Breast epithelium (tissue), 4 donors: ENCODE measurements around the gene TARP.

ENCODE experiments used
- DNase-seq, 2 donors: peaks; one replicate each; pipeline ENCODE4 v3.0.0-alpha.2; 2019; ENCODE audit warnings: low spot score in 2 of 2
- H3K27ac ChIP-seq, 2 donors: fragments of 200-600 bp; sonication (generic) in 1 of 2; one replicate each; pipeline ENCODE4 v1.5.1; 2016 to 2019; ENCODE audit warnings: mild to moderate bottlenecking in 1 of 2
- H3K27me3 ChIP-seq, 2 donors: fragments of 200-600 bp; sonication (generic) in 1 of 2; one replicate each; pipeline versions ENCODE4 v1.5.1 to v1.6.0; 2017 to 2019; ENCODE audit warnings: control low read depth in 1 of 2, mild to moderate bottlenecking in 1 of 2
- H3K36me3 ChIP-seq: fragments of 200-600 bp; one replicate; pipeline ENCODE4 v1.5.1; 2019
- H3K4me1 ChIP-seq, 2 donors: fragments of 200-600 bp; sonication (generic); one replicate each; pipeline ENCODE4 v1.5.1; 2016 to 2019; ENCODE audit warnings: control low read depth in 1 of 2
- H3K4me3 ChIP-seq, 3 donors: fragments of 200-600 bp; sonication (generic); 1 replicate in 2 of 3; 2 replicates in 1 of 3; pipeline ENCODE4 v1.5.1; 2016 to 2019; ENCODE audit warnings: mild to moderate bottlenecking in 3 of 3, moderate library complexity in 2 of 3
- H3K9me3 ChIP-seq, 2 donors: fragments of 200-600 bp; sonication (generic) in 1 of 2; one replicate each; pipeline ENCODE4 v1.5.1; 2016 to 2019; ENCODE audit warnings: control low read depth in 1 of 2
- POLR2A ChIP-seq: fragments of 450-650 bp; IDR thresholded peaks from one replicate; pipeline ENCODE4 v1.6.1; 2016; ENCODE audit warnings: antibody characterized with exemption, mild to moderate bottlenecking, moderate library complexity
- POLR2AphosphoS5 ChIP-seq, 3 donors: sonication (generic); formaldehyde crosslinking; IDR thresholded peaks; one replicate each; pipeline ENCODE4 v1.6.1; 2017; ENCODE audit warnings: antibody characterized with exemption in 3 of 3
- intact Hi-C: fragments of 100-400 bp; cut with DNase I; formaldehyde crosslinking; loops from one replicate; pipeline ENCODE4 v1.15.1; 2023; ENCODE audit warnings: low total_unique reads
- TF ChIP-seq, protein P1 (sequence below), 3 donors: fragments of 450-650 bp; IDR thresholded peaks; one replicate each; pipeline ENCODE4 v1.5.1; 2016 to 2017; ENCODE audit warnings: antibody characterized with exemption in 3 of 3, mild to moderate bottlenecking in 3 of 3, moderate library complexity in 3 of 3

Gene TARP

DNA sequence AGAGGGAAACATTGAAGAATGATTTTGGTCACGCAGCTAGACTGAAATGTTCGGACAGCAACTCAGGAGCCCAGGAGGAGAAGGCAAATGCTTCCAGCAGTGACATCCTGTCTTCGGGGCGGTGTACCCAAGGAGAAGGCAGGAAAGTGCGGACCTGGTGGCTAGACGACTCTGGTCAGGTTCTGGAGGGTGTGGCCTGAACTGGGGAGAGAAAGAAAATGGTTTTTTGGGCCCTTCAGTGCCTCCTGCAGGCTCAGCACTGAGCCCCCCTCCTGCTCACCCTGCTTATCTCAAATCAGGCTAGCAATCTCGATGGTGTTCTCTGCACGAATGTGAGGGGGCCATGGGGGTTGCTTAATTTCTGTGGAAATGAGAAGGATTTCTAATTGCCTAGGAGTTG, 26.7 kb upstream of the TARP start:
- no peak for DNase-seq
- no peaks in the 10 kb centered on the region for H3K36me3 ChIP-seq
- H3K4me3 ChIP-seq: no peak overlapping the region
- H3K4me1 ChIP-seq: no peaks in the 10 kb centered on the region
- H3K27me3 ChIP-seq: no peaks in the 10 kb centered on the region
- no peak for TF ChIP-seq POLR2A
- TF ChIP-seq POLR2AphosphoS5 (IDR thresholded peaks at IDR 0.05): no peak
- no peaks in the 10 kb centered on the region for H3K9me3 ChIP-seq
- intact Hi-C loops: no loop called here
- no peak overlapping the region for H3K27ac ChIP-seq

DNA sequence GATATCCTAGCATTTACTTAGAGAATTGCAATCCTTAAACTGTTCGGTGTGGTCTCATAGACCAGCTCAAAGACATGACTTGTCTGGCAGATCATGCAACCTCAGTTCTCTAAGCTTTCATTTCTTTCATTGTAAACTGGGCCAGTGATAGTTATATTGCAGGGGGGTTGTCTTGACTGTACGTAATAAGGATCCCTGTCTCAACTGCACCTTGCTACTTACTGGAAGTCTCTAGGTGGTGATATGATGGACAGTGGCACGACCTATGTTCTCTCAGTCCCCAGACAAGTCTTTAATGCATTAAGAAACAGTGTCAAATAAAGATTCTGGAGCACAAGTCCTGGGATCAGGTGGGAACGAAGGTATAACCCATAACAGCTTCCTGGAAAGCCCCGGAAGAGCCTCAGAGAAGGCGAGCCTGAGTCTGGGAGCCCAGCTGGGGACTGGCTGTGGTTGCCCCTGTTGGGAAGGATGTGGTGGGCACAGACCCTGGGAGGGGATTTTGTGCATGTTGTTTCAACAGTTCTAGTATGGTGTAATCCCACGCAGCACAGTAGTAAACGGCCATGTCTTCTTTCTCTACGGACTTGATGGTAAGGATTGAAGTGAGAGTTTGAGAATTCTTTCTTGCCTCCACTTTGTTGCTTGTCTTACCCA, 26.0 kb upstream of the TARP start:
- Histone ChIP-seq H3K4me3 (no peak overlapping the region), H3K27me3 (no peaks in the 10 kb centered on the region), H3K36me3 (no peaks in the 10 kb centered on the region), H3K27ac (no peak overlapping the region), H3K4me1 (no peaks in the 10 kb centered on the region), H3K9me3 (no peaks in the 10 kb centered on the region)
- TF ChIP-seq POLR2A (no peak), POLR2AphosphoS5 (IDR thresholded peaks at IDR 0.05) (no peak)
- TF ChIP-seq, protein P1, sequence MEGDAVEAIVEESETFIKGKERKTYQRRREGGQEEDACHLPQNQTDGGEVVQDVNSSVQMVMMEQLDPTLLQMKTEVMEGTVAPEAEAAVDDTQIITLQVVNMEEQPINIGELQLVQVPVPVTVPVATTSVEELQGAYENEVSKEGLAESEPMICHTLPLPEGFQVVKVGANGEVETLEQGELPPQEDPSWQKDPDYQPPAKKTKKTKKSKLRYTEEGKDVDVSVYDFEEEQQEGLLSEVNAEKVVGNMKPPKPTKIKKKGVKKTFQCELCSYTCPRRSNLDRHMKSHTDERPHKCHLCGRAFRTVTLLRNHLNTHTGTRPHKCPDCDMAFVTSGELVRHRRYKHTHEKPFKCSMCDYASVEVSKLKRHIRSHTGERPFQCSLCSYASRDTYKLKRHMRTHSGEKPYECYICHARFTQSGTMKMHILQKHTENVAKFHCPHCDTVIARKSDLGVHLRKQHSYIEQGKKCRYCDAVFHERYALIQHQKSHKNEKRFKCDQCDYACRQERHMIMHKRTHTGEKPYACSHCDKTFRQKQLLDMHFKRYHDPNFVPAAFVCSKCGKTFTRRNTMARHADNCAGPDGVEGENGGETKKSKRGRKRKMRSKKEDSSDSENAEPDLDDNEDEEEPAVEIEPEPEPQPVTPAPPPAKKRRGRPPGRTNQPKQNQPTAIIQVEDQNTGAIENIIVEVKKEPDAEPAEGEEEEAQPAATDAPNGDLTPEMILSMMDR (IDR thresholded peaks at IDR 0.05): no peak
- DNase-seq: no peak
- intact Hi-C loops: no loop called here

DNA sequence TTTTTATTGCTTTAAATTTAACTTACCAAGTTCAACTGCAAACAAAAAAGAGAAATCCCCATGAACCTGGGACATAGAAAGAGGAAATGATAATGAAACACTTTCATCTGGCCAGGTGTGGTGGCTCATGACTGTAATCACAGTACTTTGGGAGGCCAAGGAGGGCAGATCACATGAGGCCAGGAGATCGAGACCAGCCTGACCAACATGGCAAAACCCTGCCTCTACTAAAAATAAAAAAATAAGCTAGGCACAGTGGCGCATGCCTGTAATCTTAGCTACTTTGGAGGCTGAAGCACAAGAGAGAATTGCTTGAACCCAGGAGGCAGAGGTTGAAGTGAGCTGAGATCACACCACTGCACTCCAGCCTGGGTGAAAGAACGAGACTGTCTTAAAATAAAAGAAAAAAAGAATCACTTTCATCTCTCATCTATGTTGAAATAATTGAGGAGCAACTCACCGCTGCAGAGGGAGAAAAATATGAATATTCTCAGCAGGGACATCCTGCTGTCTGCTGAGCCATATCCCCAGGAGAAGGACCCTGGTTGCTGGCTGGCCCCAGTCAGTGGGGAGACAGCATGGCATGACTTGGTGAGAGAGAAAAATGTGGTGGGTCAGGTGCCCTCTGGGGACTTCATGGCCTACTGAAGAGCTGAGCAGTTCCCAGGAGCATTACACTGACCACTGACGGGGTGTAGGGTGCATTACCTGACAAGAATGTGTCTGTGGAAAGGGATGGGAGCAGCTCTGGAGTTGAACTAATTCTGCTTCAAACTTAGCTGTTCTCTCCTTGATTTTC, 22.8 kb upstream of the TARP start:
- Histone ChIP-seq H3K27me3 (no peaks in the 10 kb centered on the region), H3K36me3 (no peaks in the 10 kb centered on the region), H3K4me1 (no peaks in the 10 kb centered on the region), H3K9me3 (no peaks in the 10 kb centered on the region), H3K27ac (no peak overlapping the region), H3K4me3 (no peak overlapping the region)
- intact Hi-C loops: no loop called here
- DNase-seq: no peak
- TF ChIP-seq, protein P1 (IDR thresholded peaks at IDR 0.05): no peak
- TF ChIP-seq POLR2AphosphoS5 (IDR thresholded peaks at IDR 0.05): no peak
- TF ChIP-seq POLR2A: no peak

DNA sequence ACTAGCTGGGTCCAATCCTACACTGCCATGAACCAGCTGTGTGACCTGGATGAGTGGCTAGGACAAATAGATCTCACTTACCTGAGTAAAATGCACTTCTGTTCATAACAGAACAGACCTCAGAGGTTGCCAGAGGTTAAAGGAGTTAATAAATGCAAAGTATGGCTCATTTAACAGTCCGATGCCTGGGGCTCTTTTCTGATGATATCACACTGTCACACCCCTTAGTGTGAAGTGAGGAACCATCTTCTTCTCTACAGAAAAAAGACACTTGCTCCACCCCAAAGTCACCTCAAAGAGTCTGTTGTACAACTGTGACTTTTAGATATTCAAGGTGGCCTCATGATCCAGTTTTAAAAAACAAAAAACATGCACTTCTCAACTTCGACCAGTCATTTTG, 21.5 kb upstream of the TARP start:
- Histone ChIP-seq H3K36me3 (no peaks in the 10 kb centered on the region), H3K4me3 (no peak overlapping the region), H3K9me3 (no peaks in the 10 kb centered on the region), H3K27ac (no peak overlapping the region), H3K4me1 (no peaks in the 10 kb centered on the region), H3K27me3 (no peaks in the 10 kb centered on the region)
- TF ChIP-seq POLR2A: no peak
- intact Hi-C loops: no loop called here
- no peak for DNase-seq

DNA sequence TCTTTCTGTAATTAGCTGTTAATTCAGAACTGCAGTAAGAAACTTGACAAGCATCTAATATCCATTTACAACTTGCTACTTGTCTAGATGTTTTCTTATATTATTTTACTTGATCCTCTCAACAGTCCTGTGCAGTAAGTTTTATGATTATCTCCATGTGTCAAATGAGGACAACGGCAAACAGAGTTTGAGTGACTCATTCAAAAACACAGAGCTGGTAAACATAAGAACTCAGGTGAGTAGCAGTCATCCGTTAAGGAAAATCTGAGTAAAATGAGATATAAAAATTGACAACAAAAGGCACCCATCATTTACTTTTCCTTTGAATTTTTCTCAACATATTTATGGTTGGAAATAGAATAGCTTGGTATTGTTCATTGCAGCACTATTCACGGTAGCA, 19.0 kb upstream of the TARP start:
- no peaks in the 10 kb centered on the region for H3K27me3 ChIP-seq
- no peak for TF ChIP-seq POLR2A
- TF ChIP-seq POLR2AphosphoS5 (IDR thresholded peaks at IDR 0.05): no peak
- TF ChIP-seq, protein P1 (IDR thresholded peaks at IDR 0.05): no peak
- no peak for DNase-seq
- intact Hi-C loops: no loop called here
- H3K36me3 ChIP-seq: no peaks in the 10 kb centered on the region
- no peak overlapping the region for H3K4me3 ChIP-seq
- no peak overlapping the region for H3K27ac ChIP-seq
- no peaks in the 10 kb centered on the region for H3K9me3 ChIP-seq
- no peaks in the 10 kb centered on the region for H3K4me1 ChIP-seq

DNA sequence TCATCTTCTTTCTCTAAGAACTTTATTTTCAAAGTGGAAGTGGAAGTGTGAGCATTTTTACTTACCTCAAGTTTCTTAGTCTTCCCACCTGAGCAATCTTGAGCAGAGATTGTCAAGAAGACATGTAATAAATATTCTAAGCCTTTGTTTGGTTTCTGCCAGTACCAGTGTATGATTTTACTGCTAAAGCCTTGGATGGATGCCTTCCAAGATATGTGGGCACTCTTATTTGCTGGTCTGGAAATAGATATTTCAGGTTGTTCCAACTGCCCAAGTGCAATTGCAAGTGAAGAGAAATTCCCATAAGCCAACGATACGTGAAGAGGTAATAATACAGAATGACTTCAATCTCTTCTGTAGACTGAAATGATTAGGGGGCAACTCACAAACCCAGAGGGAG, 18.2 kb upstream of the TARP start:
- intact Hi-C loops: no loop called here
- H3K27ac ChIP-seq: no peak overlapping the region
- TF ChIP-seq, protein P1 (IDR thresholded peaks at IDR 0.05): no peak
- TF ChIP-seq POLR2AphosphoS5 (IDR thresholded peaks at IDR 0.05) (no peak), POLR2A (no peak)
- H3K27me3 ChIP-seq: no peaks in the 10 kb centered on the region
- H3K4me1 ChIP-seq: no peaks in the 10 kb centered on the region
- H3K4me3 ChIP-seq: no peak overlapping the region
- no peaks in the 10 kb centered on the region for H3K36me3 ChIP-seq
- DNase-seq: no peak
- no peaks in the 10 kb centered on the region for H3K9me3 ChIP-seq
